Suprapubic skin (tissue), 4 donors: ENCODE results near the gene SLCO3A1. TPM values are rescaled to one million over a fixed set of nuclear protein-coding genes. Genes with fewer than 3 reads are reported as not detected.

Source experiments
- DNase-seq, 2 donors: peaks; one replicate each; pipeline ENCODE4 v3.0.0-alpha.2; 2019; ENCODE audit warnings: low spot score in 2 of 2
- H3K27ac ChIP-seq: fragments of 200-600 bp; sonication (generic); one replicate; pipeline ENCODE4 v1.5.1; 2019
- H3K27me3 ChIP-seq: fragments of 200-600 bp; sonication (generic); one replicate; pipeline ENCODE4 v1.5.1; 2019
- H3K36me3 ChIP-seq: fragments of 200-600 bp; sonication (generic); one replicate; pipeline ENCODE4 v1.5.1; 2019
- H3K4me1 ChIP-seq: fragments of 200-600 bp; sonication (generic); one replicate; pipeline ENCODE4 v1.5.1; 2019
- H3K4me3 ChIP-seq: fragments of 200-600 bp; sonication (generic); one replicate; pipeline ENCODE4 v1.5.1; 2019; ENCODE audit warnings: mild to moderate bottlenecking
- H3K9me3 ChIP-seq: fragments of 200-600 bp; sonication (generic); one replicate; pipeline ENCODE4 v1.5.1; 2019
- CTCF ChIP-seq, 2 donors: fragments of 200-600 bp in 1 of 2; fragments of 450-650 bp in 1 of 2; sonication (generic) in 1 of 2; IDR thresholded peaks; one replicate each; pipeline ENCODE4 v1.5.1; 2016 to 2019; ENCODE audit warnings: antibody characterized with exemption in 2 of 2, mild to moderate bottlenecking in 1 of 2, moderate library complexity in 1 of 2
- EP300 ChIP-seq: sonication (generic); formaldehyde crosslinking; IDR thresholded peaks from one replicate; pipeline ENCODE4 v1.6.1; 2017; ENCODE audit warnings: antibody characterized with exemption
- POLR2A ChIP-seq, 2 donors: fragments of 450-650 bp; IDR thresholded peaks; one replicate each; pipeline ENCODE4 v1.6.1; 2017; ENCODE audit warnings: antibody characterized with exemption in 2 of 2, mild to moderate bottlenecking in 2 of 2, moderate library complexity in 2 of 2
- POLR2AphosphoS5 ChIP-seq, 3 donors: sonication (generic); formaldehyde crosslinking; IDR thresholded peaks; one replicate each; pipeline ENCODE4 v1.6.1; 2017; ENCODE audit warnings: antibody characterized with exemption in 3 of 3
- WGBS: methylation state at CpG from one replicate; pipeline ENCODE4 v1.1.5; 2018; 5-methylcytosine and 5-hydroxymethylcytosine counted together
- total RNA-seq, 4 donors: library from RNA; depleted of rRNA; stranded (reverse); fragments of >200 nt; gene quantifications; one replicate each; pipeline ENCODE4 v1.1.0, GENCODE V29; 2016

Gene SLCO3A1
- total RNA-seq, 4 donors from 2014 or later: 29.0 to 131 (median 44.6) TPM

GRCh38 chr15:92115834-92116233 is 262.3 kb downstream of the SLCO3A1 start:
- Histone ChIP-seq H3K27me3 (no peaks in the 10 kb centered on the region), H3K36me3 (peaks cover 5% of the 10 kb centered on the region), H3K9me3 (no peaks in the 10 kb centered on the region), H3K27ac (no peak overlapping the region), H3K4me1 (peaks cover 26% of the 10 kb centered on the region), H3K4me3 (no peak overlapping the region)
- no peak for DNase-seq
- 94% methylated on average over 1 of the region's 1 CpG for WGBS
- TF ChIP-seq CTCF (IDR thresholded peaks at IDR 0.05): no peak
- TF ChIP-seq EP300: no peak
- TF ChIP-seq POLR2AphosphoS5 (IDR thresholded peaks at IDR 0.05): no peak
- no peak for TF ChIP-seq POLR2A (IDR thresholded peaks at IDR 0.05)

- no peak for DNase-seq
- TF ChIP-seq POLR2A (IDR thresholded peaks at IDR 0.05) (no peak), CTCF (IDR thresholded peaks at IDR 0.05) (no peak)
- 98% methylated on average over 5 of the region's 5 CpGs for WGBS
These were observed 262.8 kb downstream of the SLCO3A1 start for GRCh38 chr15:92116330-92116729.

GRCh38 chr15:92117261-92117731 is 263.8 kb downstream of the SLCO3A1 start:
- DNase-seq: no peak
- Histone ChIP-seq H3K4me1 (peaks cover 18% of the 10 kb centered on the region), H3K9me3 (no peaks in the 10 kb centered on the region), H3K27ac (no peak overlapping the region), H3K27me3 (no peaks in the 10 kb centered on the region), H3K36me3 (peaks cover 19% of the 10 kb centered on the region), H3K4me3 (no peak overlapping the region)
- 25% methylated on average over 11 of the region's 11 CpGs for WGBS
- no peak for TF ChIP-seq POLR2A (IDR thresholded peaks at IDR 0.05)
- TF ChIP-seq EP300: no peak
- TF ChIP-seq POLR2AphosphoS5 (IDR thresholded peaks at IDR 0.05): no peak
- TF ChIP-seq CTCF (IDR thresholded peaks at IDR 0.05): no peak

More at GRCh38 chr15:92116330-92116729, 262.8 kb downstream of the SLCO3A1 start:
- Histone ChIP-seq H3K4me3 (no peak overlapping the region), H3K27me3 (no peaks in the 10 kb centered on the region), H3K4me1 (peaks cover 22% of the 10 kb centered on the region), H3K27ac (no peak overlapping the region), H3K36me3 (peaks cover 10% of the 10 kb centered on the region), H3K9me3 (no peaks in the 10 kb centered on the region)

- no peaks in the 10 kb centered on the region for H3K27me3 ChIP-seq
- H3K27ac ChIP-seq: no peak overlapping the region
- no peak overlapping the region for H3K4me3 ChIP-seq
- peaks cover 18% of the 10 kb centered on the region for H3K4me1 ChIP-seq
- no peak for TF ChIP-seq POLR2AphosphoS5 (IDR thresholded peaks at IDR 0.05)
- TF ChIP-seq CTCF (IDR thresholded peaks at IDR 0.05): no peak
- no peak for TF ChIP-seq POLR2A (IDR thresholded peaks at IDR 0.05)
- no peak for TF ChIP-seq EP300
- H3K9me3 ChIP-seq: no peaks in the 10 kb centered on the region
- no peak for DNase-seq
- peaks cover 27% of the 10 kb centered on the region for H3K36me3 ChIP-seq
- 46% methylated on average over 6 of the region's 6 CpGs for WGBS
These were observed 264.8 kb downstream of the SLCO3A1 start for GRCh38 chr15:92118162-92118935.

- Histone ChIP-seq H3K9me3 (no peaks in the 10 kb centered on the region), H3K4me3 (no peak overlapping the region), H3K27ac (no peak overlapping the region), H3K27me3 (no peaks in the 10 kb centered on the region), H3K36me3 (peaks cover 27% of the 10 kb centered on the region), H3K4me1 (peaks cover 18% of the 10 kb centered on the region)
- WGBS: 72% methylated on average over 3 of the region's 3 CpGs
- no peak for DNase-seq
- TF ChIP-seq CTCF (IDR thresholded peaks at IDR 0.05) (no peak), EP300 (no peak), POLR2AphosphoS5 (IDR thresholded peaks at IDR 0.05) (no peak), POLR2A (IDR thresholded peaks at IDR 0.05) (no peak)
These were observed 265.4 kb downstream of the SLCO3A1 start for GRCh38 chr15:92118936-92119325.
